Hematopoietic multipotent progenitor cell treated with erythropoietin and hydrocortisone succinate and interleukin-3 and kit ligand, for 17 days (in vitro differentiated cells): Measurements from ENCODE around the gene LNX1.
"Not testable (repeated sequence)": the region's sequence is repeated elsewhere in the genome, so short reads cannot be mapped to it uniquely, and the experiment has no call there.

Experiments used
- DNase-seq: peaks from one replicate; pipeline ENCODE4 v3.0.0-alpha.2; 2015; ENCODE audit warnings: low spot score

Gene LNX1

GRCh38 chr4:53497487-53498244 lies 93.6 kb downstream of the LNX1 start:
- no peak for DNase-seq

GRCh38 chr4:53494851-53495250 lies 96.4 kb downstream of the LNX1 start:
- no peak for DNase-seq

DNA sequence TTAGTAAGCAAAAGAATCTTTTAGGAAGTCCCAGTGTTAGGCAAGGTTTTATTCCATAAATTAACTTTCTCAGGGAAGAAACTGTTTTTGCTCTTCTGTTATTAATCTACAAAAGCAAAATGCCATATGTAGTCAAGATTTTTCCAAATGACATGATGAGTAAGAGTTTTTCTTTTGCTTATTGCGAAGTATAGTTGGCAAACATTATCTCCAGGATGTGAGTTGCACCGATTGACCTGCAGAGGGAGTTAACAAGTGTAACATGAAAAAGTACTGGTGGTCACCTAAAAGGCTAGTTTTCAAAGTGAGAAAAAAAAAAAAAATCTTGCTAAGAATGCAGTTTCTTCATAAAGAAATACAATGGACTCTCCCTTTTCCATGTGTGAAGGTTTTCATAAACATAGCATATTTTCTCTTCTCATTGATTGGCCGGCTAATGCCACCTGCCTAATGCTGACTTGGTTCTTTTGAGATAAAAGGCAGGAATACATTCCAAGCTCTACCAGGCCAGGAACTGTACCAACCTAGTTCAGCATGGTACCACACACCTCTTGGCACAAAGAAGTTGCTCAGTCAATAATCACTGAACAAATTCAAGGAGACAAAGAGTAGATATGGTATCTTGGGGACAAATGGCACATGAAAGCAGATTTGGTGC lies 100.2 kb downstream of the LNX1 start:
- DNase-seq, result no peak

DNA sequence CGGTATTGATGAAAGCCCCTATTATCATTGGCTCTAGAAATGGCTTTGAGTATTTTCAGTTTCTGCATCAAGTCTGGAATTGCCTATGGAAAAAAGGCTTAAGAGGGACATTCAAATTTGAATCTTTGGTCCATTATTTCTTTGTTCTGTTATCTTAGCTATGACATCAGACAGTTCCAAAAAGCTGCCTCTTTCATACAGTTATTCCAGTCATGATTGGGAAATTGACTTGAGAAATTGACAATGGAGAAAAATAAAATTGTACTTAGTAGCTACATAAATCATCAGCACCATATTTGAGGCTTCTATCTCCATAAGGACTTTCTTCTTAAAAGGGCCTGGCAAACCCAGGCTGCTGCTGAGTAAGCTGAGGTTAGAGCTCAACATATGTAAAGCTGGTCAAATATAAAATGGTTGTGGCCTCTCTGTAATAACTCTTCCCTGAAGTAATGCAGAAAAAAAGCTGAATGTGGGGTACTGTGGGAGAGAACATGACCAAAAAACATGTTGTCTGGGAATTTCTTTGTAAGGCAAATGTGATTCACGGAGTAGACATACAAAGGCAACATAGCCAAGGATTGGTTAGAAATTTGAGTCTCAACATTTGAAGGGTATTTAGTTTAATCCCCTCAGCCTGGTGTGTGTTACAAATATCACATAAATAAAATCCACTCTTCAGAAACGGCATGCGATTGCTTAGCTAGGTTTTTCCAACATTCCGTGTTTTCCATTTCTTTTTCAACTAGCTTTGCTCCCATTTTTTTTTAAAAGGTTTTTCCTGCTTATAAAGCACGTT lies 100.9 kb downstream of the LNX1 start:
- no peak for DNase-seq

- DNase-seq, result no peak
These were observed 101.9 kb downstream of the LNX1 start for GRCh38 chr4:53489279-53489889.

DNA sequence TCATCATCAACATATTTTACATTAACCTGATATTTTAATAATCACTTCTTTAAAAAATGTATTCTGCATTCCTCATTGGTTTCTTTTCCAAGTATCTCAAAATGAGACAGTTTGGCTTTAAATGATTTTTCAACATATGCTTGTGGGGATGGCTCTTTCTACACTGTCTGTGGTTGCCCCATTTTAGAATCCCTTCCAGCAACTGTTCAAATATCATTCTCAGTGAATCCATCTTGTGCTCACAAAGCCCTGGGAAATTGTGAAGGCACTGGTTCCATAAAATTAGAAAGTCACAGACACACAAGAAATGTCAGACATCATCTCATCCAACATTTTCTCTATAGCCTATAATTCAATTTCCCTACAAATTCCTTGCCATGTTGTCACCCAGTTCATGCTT lies 103.5 kb downstream of the LNX1 start:
- DNase-seq, result no peak

DNA sequence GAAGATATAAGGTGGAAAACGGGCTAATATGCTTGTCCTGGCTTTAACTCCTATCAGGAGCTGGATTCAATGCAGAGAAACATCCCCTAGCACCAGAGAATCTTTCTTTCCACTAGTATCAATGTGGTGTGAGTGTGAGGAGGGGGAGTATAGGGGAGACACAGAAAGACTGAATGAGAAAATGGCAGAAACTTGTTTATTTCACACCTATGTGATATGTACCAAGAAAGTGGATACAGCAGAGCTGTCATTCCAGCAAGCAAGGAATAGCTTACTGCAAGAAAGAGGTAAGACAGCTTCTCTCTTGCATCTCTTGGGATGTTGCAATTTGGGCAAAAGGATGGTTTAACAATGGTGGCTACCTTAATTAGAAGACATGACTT lies 105.6 kb downstream of the LNX1 start:
- DNase-seq, result no peak

DNA sequence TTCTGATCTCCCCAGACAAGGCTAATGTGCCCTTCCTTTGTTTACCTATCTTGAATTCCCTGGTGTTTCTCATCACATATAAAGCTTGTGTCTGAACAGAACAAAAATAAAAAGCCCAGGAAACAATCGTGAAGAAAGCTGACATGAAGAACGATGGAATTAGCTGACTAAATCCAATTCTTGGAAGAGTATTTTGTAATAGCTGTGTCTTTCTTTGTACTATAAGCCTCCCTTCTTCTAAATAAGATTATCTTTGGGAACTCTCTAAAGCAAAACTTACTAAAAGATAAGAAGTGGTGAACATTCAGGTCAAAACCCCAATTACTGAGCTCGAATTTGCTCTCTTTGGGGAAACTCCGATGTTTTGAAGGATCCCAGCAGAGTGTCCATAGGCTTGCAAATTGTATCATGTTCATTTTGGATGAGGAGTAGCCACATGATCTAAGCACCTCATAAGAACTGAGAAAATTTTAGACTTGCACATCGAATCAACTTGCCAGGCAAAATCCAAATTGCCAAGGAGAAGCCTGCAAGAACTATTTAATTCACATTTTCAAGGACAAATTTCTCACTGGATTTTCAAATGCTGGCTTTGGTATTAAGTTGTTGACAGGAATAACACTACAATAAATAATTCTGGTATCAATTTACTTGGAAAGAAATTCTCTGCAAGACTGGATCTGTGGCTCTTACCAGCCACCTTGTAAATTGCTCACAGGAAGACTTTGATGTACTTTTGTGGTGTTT lies 106.2 kb downstream of the LNX1 start:
- DNase-seq, result no peak

DNA sequence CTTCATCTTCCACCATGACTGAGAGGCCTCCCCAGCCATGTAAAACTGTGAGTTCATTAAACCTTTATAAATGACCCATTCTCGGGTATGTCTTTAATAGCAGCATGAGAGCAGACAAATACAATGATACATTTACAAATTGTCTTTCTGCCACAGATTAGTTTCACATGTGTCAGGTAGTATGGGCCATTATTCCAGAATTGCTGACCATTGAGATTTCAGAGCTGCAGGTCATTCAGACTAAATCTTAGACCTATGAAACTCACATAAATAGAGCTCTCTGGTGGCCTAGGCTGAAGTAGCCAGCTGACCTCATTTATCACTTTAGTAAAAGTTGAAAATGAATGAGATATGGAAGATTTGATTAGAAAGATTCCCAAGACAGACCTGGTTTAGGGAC lies 108.0 kb downstream of the LNX1 start:
- no peak for DNase-seq

GRCh38 chr4:53481586-53481985 lies 109.7 kb downstream of the LNX1 start:
- DNase-seq, result no peak

- no peak for DNase-seq
These were observed 110.4 kb downstream of the LNX1 start for GRCh38 chr4:53480909-53481308.

- no peak for DNase-seq
These were observed 111.4 kb downstream of the LNX1 start for GRCh38 chr4:53479736-53480525.

DNA sequence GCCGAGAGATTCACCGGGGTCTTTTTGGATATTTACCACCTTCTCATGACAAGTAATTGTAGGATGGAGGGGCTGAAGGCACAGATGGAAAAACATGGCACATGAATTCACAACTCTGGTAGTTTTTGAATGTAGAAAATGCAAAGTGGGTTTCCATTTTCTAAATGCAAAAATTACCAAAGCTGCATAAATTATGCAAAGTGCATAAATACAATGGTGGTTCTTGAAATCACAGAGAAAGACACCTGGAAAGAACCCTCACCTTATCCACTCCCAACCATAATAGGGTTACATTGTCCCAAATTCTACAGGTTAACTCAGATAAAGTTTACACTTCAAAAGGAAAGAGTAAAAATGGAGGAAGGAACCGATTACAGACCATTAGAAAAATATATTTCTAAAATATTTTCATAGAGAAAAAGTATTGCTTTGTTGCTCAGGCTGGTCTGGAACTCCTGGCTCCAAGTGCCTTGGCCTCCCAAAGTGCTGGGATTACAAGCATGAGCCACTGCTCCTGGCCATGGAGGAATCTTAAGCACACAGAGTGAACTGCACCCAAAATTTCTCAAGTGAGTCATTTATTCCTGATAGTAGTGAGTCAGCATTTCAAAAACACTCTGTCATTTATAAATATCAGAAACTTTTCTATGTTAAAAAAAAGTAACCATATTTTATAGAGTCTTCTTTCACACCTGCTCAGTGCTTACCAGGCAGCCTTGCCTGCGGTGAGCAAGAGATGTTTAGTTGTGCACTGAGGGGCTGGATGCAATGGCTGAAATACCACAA lies 112.4 kb downstream of the LNX1 start:
- DNase-seq, result no peak

DNA sequence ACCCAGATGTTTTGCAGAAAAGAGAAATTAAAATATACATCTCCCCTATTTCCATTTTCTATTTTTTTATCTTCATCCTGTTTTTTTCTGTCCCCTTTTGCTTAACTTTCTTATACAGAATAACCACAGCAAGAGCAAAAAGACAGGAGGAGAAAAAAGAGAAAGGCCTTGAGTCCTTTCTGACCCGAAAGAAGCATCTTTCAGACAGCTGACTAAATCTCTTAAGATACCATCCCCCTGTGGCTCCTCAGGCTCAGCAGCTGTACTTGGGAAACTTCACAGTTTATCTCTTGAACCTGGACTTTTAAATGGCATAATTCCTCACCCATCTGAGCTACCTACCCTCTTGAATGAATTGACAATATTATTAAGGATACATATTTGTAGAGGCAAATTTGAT lies 113.7 kb downstream of the LNX1 start:
- no peak for DNase-seq

- DNase-seq, result no peak
These were observed 114.2 kb downstream of the LNX1 start for GRCh38 chr4:53477038-53477565.

- DNase-seq, result no peak
These were observed 114.9 kb downstream of the LNX1 start for GRCh38 chr4:53476232-53477037.

- not testable (repeated sequence) for DNase-seq
These were observed 124.7 kb downstream of the LNX1 start for GRCh38 chr4:53466576-53466975.

DNA sequence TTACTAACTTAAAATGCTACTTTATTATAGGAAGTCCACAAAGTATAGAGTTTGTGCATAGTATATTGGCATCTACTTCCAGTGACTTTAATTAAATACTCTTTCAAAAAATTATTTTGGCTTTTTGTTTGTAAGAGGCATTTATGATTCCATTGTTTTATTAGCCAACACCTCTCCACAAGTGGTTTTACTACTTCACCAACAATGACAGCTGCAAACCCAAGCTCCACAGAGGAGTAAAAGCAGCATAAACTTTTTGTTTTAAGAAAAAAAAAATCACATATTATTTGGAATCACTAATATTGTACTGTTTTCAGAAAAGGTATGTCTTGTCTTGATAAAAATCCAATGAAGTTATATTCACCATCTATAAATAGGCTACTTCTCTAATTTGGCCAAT lies 125.4 kb downstream of the LNX1 start:
- no peak for DNase-seq

DNA sequence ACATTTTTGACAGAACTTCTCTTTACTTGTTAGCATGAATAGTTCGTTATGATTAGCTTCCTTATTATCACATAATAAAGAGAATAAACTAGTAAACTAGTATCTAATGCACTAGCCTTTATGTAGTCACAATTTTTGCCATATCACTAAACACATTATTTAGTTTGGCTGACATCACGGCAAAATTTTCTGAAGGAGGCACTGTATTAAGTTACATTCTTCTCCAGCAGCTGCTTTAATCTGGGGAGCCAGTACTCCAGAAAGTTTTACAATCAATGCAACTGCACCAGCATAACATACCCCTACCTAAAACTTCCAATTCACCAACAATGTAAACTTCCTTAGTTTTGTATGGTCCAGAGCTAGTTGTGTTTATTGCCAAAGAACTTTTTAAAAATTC lies 126.0 kb downstream of the LNX1 start:
- DNase-seq, result no peak
